SK-N-SH treated with all-trans-retinoic acid at 6 μM for 48 hours (cell line): ENCODE data around the gene RRBP1.

Experiments
- ATAC-seq: fragments of 200-7000 bp; cut with Tn5 transposase; 3 replicates; pipeline ENCODE4 v1.9.1; 2020; ENCODE audit warnings: mild to moderate bottlenecking, moderate library complexity
- BACH2 ChIP-seq: fragments of 250-450 bp; sonication (Bioruptor Pico); IDR thresholded peaks from 2 replicates; pipeline ENCODE4 v1.9.0; 2021; ENCODE audit warnings: mild to moderate bottlenecking, borderline replicate concordance
- CREB5 ChIP-seq: fragments of 250-450 bp; sonication (Bioruptor Pico); IDR thresholded peaks from 2 replicates; pipeline ENCODE4 v1.5.1; 2020; ENCODE audit warnings: low read depth, mild to moderate bottlenecking, moderate library complexity
- CSDC2 ChIP-seq: fragments of 250-450 bp; sonication (Bioruptor Pico); IDR thresholded peaks from 2 replicates; pipeline ENCODE4 v1.5.0; 2020; ENCODE audit warnings: mild to moderate bottlenecking, moderate library complexity
- CSRNP3 ChIP-seq: fragments of 250-450 bp; sonication (Bioruptor Pico); IDR thresholded peaks from 2 replicates; pipeline ENCODE4 v1.5.1; 2021; ENCODE audit warnings: mild to moderate bottlenecking, moderate library complexity
- ESRRG ChIP-seq: fragments of 250-450 bp; sonication (Bioruptor Pico); IDR thresholded peaks from 2 replicates; pipeline ENCODE4 v1.6.1; 2021; ENCODE audit warnings: mild to moderate bottlenecking
- GLIS3 ChIP-seq: fragments of 250-450 bp; sonication (Bioruptor Pico); IDR thresholded peaks from 2 replicates; pipeline ENCODE4 v1.5.0; 2020; ENCODE audit warnings: mild to moderate bottlenecking, moderate library complexity
- ISL1 ChIP-seq: fragments of 250-450 bp; sonication (Bioruptor Pico); IDR thresholded peaks from 2 replicates; pipeline ENCODE4 v2.1.2; 2022; ENCODE audit warnings: mild to moderate bottlenecking, moderate library complexity
- OSR1 ChIP-seq: fragments of 250-450 bp; sonication (Bioruptor Pico); IDR thresholded peaks from 2 replicates; pipeline ENCODE4 v1.8.0; 2022; ENCODE audit warnings: moderate library complexity, mild to moderate bottlenecking, inconsistent platforms
- PATZ1 ChIP-seq: fragments of 250-450 bp; sonication (Bioruptor Pico); IDR thresholded peaks from 2 replicates; pipeline ENCODE4 v1.8.0; 2020; ENCODE audit warnings: mild to moderate bottlenecking, moderate library complexity, borderline replicate concordance
- POU6F1 ChIP-seq: fragments of 250-450 bp; sonication (Bioruptor Pico); IDR thresholded peaks from 2 replicates; pipeline ENCODE4 v1.8.0; 2021; ENCODE audit warnings: low read depth, mild to moderate bottlenecking, moderate library complexity, borderline replicate concordance
- PPARA ChIP-seq: fragments of 250-450 bp; sonication (Bioruptor Pico); IDR thresholded peaks from 2 replicates; pipeline ENCODE4 v1.5.0; 2020; ENCODE audit warnings: mild to moderate bottlenecking, borderline replicate concordance
- RARB ChIP-seq: fragments of 250-450 bp; sonication (Bioruptor Pico); IDR thresholded peaks from 2 replicates; pipeline ENCODE4 v1.8.0; 2021; ENCODE audit warnings: mild to moderate bottlenecking, moderate library complexity
- SNAI2 ChIP-seq: fragments of 250-450 bp; sonication (Bioruptor Pico); IDR thresholded peaks from 2 replicates; pipeline ENCODE4 v1.5.0; 2020; ENCODE audit warnings: mild to moderate bottlenecking, moderate library complexity
- TCF4 ChIP-seq: fragments of 250-450 bp; sonication (Bioruptor Pico); IDR thresholded peaks from 2 replicates; pipeline ENCODE4 v1.8.0; 2021; ENCODE audit warnings: mild to moderate bottlenecking, moderate library complexity, borderline replicate concordance
- TOX ChIP-seq: fragments of 250-450 bp; sonication (Bioruptor Pico); IDR thresholded peaks from 2 replicates; pipeline ENCODE4 v1.8.0; 2021; ENCODE audit warnings: mild to moderate bottlenecking, moderate library complexity, borderline replicate concordance
- TSHZ2 ChIP-seq: fragments of 250-450 bp; sonication (Bioruptor Pico); IDR thresholded peaks from 2 replicates; pipeline ENCODE4 v1.5.0; 2020; ENCODE audit warnings: mild to moderate bottlenecking, moderate library complexity
- ZNF565 ChIP-seq: fragments of 450-650 bp; formaldehyde crosslinking; conservative IDR thresholded peaks from 2 replicates; pipeline ENCODE4 v1.5.0; 2020; ENCODE audit warnings: low read depth, mild to moderate bottlenecking, moderate library complexity
- ZNF70 ChIP-seq: fragments of 450-650 bp; formaldehyde crosslinking; IDR thresholded peaks from 2 replicates; pipeline ENCODE4 v1.5.0; 2020; ENCODE audit warnings: mild to moderate bottlenecking, moderate library complexity
- ZNF8 ChIP-seq: fragments of 450-650 bp; formaldehyde crosslinking; IDR thresholded peaks from 2 replicates; pipeline ENCODE4 v1.5.0; 2020; ENCODE audit warnings: mild to moderate bottlenecking, moderate library complexity

Gene RRBP1

GRCh38 chr20:17674722-17675518 is 7.1 kb downstream of the RRBP1 start:
- no peak for TF ChIP-seq RARB (CRISPR knock-in tag)
- no peak for TF ChIP-seq TOX (CRISPR knock-in tag)
- TF ChIP-seq TCF4 (CRISPR knock-in tag): no peak
- TF ChIP-seq OSR1 (CRISPR knock-in tag): no peak
- TF ChIP-seq ESRRG (CRISPR knock-in tag): no peak
- TF ChIP-seq CSDC2 (CRISPR knock-in tag): no peak
- TF ChIP-seq ZNF565: no peak
- TF ChIP-seq PPARA (CRISPR knock-in tag): no peak
- TF ChIP-seq GLIS3 (CRISPR knock-in tag): no peak
- no peak for TF ChIP-seq TSHZ2
- TF ChIP-seq BACH2: no peak
- no peak for TF ChIP-seq ZNF70 (CRISPR knock-in tag)
- ATAC-seq: no peak

- TF ChIP-seq ISL1 (CRISPR knock-in tag) (no peak), ESRRG (CRISPR knock-in tag) (no peak), POU6F1 (CRISPR knock-in tag) (no peak), BACH2 (no peak), ZNF70 (CRISPR knock-in tag) (no peak), GLIS3 (CRISPR knock-in tag) (no peak), CREB5 (CRISPR knock-in tag) (no peak), OSR1 (CRISPR knock-in tag) (no peak), TCF4 (CRISPR knock-in tag) (no peak), SNAI2 (CRISPR knock-in tag) (no peak), CSRNP3 (CRISPR knock-in tag) (no peak), ZNF565 (no peak), ZNF8 (CRISPR knock-in tag) (no peak), PPARA (CRISPR knock-in tag) (no peak), RARB (CRISPR knock-in tag) (no peak), TOX (CRISPR knock-in tag) (no peak), TSHZ2 (no peak), PATZ1 (CRISPR knock-in tag) (no peak), CSDC2 (CRISPR knock-in tag) (no peak)
- ATAC-seq: no peak
Observed at GRCh38 chr20:17673084-17673483, 9.0 kb downstream of the RRBP1 start.
